DLD1 (cell line): Measurements from ENCODE around the gene MLEC.
"Not testable (repeated sequence)": the region's sequence is repeated elsewhere in the genome, so short reads cannot be mapped to it uniquely, and the experiment has no call there.

Experiments
- in situ Hi-C: cut with HindIII; loops from 2 replicates; pipeline ENCODE4 v1.10.0; 2017; ENCODE audit warnings: low sequenced_read_pairs

Gene MLEC

GRCh38 chr12:120720234-120720986, 33.5 kb downstream of the MLEC start:
- in situ Hi-C loops, result no loop called here

- in situ Hi-C loops, result no loop called here
Observed at GRCh38 chr12:120720987-120721801, 34.2 kb downstream of the MLEC start.

- in situ Hi-C loops, result no loop called here
Observed at GRCh38 chr12:120721866-120722265, 34.9 kb downstream of the MLEC start.

GRCh38 chr12:120722784-120723183, 35.8 kb downstream of the MLEC start:
- in situ Hi-C loops, result no loop called here

GRCh38 chr12:120724720-120725119, 37.8 kb downstream of the MLEC start:
- in situ Hi-C loops, result no loop called here

- in situ Hi-C loops, result no loop called here
Observed at GRCh38 chr12:120725151-120725658, 38.3 kb downstream of the MLEC start.

GRCh38 chr12:120725659-120726509, 38.9 kb downstream of the MLEC start, which contains the start of gene ACADS:
Gene ACADS (plus strand): TSS chr12:120725826. CDS start chr12:120725886, 60 bp downstream.
- in situ Hi-C loops, result no loop called here

- in situ Hi-C loops, result no loop called here
Observed at GRCh38 chr12:120726510-120726793, 39.5 kb downstream of the MLEC start.

- in situ Hi-C loops, result no loop called here
Observed at GRCh38 chr12:120726961-120727360, 40.0 kb downstream of the MLEC start.

GRCh38 chr12:120732198-120732597, 45.2 kb downstream of the MLEC start:
- in situ Hi-C loops, result not testable (repeated sequence)

GRCh38 chr12:120733574-120733973, 46.6 kb downstream of the MLEC start:
- in situ Hi-C loops, result no loop called here

- in situ Hi-C loops, result no loop called here
Observed at GRCh38 chr12:120734210-120734609, 47.3 kb downstream of the MLEC start.

- in situ Hi-C loops, result no loop called here
Observed at GRCh38 chr12:120735181-120735580, 48.2 kb downstream of the MLEC start.

- in situ Hi-C loops, result no loop called here
Observed at GRCh38 chr12:120736404-120737331, 49.7 kb downstream of the MLEC start.

GRCh38 chr12:120737557-120738251, 50.8 kb downstream of the MLEC start:
- in situ Hi-C loops, result no loop called here

- in situ Hi-C loops, result no loop called here
Observed at GRCh38 chr12:120738252-120739030, 51.5 kb downstream of the MLEC start.

- in situ Hi-C loops, result no loop called here
Observed at GRCh38 chr12:120739031-120739762, 52.2 kb downstream of the MLEC start.
